Measurements from ENCODE around the gene GAR1.
"Not testable (repeated sequence)": the region's sequence is repeated elsewhere in the genome, so short reads cannot be mapped to it uniquely, and the experiment has no call there.

GAR1 gene

DNA sequence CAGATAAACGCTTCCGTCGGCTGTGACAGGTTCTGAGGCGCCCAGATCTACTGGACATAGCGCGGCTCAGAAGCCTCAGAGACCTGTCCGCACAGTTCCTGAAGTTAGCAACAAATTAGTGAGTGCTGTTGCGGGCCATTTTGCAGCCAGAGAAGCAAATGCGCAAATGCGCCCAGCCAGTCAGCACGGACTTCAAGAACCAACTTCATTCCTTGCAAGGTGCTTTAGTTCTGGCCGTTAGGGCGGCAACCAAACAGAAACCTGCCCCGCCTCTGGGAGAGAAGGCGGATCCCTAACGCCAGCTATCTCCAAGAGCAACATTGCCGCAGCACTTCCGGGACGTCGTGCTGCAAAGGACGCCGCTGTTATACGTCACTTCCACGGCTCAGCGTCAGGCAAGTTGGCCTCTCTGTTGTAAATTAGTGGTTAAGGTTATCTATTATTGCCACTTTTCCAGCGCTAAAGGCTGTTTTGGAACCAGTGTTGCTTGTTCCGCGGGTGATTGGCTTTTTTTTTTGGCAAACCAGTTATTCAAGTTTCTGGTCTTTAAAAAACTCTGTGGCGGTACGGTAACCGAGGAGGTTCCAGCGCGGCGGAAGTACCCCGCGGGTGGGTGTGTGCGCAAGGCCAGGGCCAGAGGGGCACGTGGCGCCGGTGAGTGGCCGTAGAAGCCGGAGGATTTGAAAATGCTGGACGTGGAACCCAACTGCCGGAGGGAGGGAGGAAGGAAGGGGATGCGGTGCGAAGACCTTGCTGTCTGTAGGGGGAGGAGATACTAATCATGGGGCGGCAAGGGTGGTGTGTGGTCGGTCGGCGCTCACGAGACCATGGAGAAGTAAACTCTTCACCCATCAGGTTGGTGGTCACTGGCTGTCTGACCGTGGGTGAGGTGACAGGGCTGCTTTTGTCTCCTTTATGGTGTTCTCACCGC lies at the start of gene GAR1:
Gene GAR1 (plus strand): TSS at position 612 of the 931 bp plus-strand sequence. CDS start 403 bp downstream, outside the sequence.
- peak; percentile 66 for DNase-seq

DNA sequence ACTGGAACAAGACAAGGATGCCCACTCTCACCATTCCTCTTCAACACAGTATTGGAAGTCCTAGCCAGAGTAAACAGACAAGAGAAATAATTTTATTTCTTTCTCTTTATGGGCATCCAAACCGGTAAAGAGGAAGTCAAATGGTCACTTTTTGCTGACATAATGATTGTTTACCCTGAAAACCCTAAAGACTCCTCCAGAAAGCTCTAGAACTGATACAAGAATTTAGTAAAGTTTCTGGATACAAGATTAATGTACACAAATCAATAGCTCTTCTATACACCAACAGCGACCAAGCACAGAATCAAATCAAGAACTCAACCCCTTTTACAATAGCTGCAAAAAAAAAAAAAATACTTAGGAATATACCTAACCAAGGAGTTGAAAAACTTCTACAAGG lies 33.5 kb upstream of the GAR1 start:
- DNase-seq: not testable (repeated sequence)

DNA sequence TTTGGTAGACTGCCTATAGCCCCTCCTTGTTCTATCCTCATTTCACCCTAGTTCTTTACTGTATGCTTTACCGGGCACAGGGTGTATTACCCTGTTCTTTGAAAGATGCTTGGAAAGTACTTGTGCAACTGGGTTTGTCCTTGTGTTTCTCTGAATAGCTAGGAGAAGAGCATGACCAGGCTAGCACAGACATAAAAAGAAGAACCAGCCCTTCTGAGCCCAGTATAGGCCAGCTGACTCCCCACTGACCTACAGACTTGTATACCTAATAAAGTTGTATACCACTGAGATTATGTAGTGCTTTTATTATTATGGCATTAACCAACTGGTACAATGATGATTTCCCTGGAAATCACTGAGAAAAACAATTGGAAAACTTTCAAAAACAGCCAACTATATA lies 28.7 kb upstream of the GAR1 start:
- no peak for DNase-seq

DNA sequence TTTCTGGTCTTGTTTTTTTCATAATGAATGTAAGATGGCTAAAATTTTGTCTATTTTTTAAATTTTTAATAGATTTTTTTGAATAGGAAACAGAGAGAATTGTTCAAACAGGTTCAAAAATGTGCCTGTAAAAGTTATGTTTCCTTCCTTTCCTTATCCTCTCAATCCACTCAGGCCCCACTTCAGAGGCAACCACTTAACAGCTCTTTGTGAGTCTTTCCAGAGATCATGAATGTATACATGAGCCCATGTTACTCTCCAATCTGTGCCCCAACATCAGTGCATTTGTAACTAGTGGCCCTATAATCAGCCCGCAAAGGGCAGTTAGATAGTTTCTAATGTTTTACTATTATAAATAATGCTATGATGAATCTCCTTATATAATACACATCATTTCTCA lies 27.8 kb upstream of the GAR1 start:
- DNase-seq: no peak

DNA sequence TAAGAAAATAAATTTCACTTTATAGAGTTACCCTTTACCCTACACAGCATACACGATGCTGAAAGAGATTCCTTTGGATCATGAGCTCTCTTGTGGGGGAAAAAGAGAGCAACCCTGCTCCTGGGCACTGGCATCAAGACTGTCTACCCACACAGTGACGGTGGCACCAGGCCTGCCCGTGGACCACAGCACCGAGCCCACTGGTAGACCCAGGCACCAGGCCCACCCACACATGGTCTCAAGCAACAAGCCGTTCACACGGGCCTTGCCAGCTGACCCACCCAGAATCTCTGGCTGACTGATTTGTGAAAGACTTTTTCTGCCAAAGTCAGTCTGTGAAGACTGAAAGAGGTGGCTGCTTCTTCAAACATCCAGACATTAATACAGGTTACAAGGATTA lies 20.5 kb upstream of the GAR1 start:
- DNase-seq: no peak

DNA sequence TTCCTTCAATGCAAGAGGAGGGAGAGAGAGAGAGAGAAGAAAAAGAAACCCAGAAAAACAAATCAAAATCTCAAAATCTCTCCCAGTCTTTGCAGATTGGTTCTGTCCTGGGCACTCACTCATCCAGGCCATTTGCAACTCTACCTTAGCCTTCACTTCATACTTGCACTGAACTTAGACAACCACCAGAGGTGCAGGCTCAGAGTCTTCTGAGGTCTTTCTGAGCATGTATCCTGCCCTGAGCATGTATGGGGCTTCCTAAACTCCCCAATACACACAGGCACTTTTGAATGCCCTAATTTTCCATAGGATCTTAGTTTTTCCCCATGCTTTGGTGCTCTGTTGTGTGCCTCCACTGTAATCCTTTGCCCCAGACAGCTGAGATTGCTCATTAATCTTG lies 16.7 kb upstream of the GAR1 start:
- DNase-seq: no peak

DNA sequence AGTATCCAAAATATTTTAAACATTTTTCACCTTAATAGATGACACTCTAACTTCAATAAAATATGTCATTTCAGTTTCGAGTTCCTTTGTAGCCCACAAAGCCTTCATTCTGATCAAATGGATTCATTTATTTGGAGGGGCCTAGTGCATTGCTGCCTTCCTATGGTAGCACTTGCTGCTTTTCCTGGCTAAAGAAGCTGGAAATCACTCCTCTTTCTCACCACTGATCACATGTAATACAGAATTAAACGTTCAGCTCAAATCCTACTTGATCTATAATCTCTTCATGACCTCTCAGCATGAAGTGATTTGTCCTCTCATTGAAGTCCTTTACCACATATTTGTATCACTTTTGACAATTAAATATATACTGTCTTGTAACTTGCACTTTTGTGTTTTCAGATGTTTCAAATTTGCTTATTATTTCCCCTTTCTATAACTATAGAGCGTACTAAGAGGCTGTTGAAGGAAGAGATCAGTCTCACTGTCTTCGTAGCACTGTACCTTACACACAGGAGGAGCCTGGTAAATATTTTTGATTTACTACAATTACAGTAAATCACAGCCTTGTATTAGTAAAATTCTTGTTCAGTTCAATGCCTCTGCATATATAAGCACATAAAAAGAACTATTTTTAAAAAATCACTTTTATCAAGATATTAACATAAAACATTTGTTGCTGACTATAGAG lies 14.3 kb upstream of the GAR1 start:
- no peak for DNase-seq

DNA sequence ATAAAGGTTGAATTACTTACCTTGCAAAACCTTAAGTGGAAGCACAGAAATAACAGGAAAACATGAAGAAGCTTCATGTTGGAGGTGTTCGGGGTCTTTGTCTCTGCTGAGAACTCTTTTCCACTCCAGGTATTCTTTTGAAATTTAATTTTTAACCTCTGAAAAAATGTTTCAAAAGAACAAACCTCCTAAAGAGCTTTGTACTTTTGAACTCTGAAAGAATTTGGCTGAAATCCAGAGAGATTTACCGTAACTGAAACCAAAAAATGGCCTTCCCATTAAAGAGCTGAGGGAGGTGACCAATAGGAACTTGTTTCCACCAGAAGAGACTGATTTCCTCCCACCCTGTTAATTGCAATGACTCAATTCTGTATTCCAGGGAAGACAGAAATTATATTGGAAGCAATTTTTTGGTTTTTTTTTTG lies 13.7 kb upstream of the GAR1 start, which contains the start of gene CFI:
Gene CFI (minus strand): TSS at position 105 of the 425 bp plus-strand sequence. CDS start 28 bp downstream, at position 77.
- DNase-seq: no peak

DNA sequence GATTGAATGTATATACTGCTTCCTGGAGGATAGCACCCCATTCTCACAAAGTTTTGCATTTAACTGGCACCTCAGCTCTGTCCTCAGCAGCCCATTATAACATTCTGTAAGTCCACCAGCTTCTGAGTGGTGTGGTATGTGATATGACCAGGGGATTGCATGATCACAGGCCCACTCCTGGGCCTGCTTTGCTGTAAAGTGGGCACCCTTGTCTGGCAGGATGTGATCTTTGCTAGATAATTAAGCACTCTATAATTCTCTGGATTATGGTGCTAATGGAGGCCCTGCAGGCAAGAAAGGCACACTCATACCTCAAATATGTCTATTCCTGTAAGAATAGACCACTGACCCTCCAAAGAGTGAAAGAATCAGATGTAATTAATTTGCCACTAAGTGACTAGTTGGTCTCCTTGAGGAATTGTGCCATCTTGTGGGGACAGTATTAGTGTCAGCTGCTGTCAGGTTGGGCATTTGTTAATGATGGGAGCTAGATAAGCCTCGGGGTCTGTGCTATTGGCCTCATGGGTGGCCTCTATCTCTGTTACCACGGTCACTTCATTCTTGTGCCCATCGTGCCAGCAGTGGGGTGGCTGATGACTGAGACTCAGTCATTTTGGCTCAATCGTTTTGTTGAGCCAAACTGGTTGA lies 11.5 kb upstream of the GAR1 start:
- no peak for DNase-seq

DNA sequence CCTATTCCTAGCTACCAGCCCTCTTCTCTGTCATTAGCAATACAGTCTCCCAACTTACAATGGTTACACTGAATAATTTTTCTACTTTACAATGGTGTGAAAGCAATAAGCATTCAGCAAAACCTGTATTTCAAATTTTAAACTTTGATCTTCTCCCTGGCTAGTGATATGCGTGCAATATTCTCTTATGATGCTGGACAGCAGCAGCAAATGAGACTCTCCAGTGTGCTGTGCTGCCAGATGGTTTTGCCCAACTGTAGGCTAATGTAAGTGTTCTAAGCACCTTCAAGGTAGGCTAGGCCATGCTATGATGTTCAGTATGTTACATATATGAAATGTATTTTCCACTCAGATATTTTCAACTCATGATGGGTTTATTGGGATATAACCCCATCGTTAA lies 5.9 kb upstream of the GAR1 start:
- no peak for DNase-seq

DNA sequence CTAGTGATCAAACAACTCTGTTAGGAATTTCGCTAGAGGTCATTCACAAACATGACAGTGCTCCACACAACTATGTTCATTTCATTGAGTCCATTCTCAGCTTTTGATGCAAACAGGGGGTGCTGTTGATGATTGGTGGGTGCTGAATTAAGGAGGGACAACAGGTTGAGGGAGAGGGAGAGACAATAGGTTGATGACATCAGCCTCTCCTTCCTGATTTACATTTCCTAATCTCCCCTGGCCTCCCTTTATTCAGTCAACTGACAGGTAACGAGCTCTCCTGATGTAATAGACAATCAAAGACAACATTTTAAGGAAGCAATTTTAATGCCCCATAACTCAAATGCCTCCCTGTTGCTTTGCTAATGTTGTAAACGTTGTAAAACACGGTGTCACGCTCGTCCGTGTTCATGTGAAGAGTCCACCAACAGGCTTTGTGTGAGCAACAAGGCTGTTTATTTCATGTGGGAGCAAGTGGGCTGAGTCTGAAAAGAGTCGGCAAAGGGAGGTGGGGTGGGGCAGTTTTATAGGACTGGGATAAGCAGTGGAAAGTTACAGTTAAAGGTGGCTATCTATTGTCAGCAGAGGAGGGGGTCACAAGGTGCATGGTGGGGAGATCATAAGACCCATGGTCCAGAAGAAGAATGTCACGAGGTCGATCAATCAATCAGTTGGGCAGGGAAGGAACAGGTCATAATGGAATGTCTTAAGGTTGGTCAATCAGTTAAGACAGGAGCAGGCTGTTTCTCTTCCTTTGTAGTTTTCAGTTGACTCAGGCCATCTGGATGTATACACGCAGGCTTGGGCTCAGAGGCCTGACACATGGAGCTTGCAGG lies 4.8 kb upstream of the GAR1 start:
- DNase-seq: no peak

DNA sequence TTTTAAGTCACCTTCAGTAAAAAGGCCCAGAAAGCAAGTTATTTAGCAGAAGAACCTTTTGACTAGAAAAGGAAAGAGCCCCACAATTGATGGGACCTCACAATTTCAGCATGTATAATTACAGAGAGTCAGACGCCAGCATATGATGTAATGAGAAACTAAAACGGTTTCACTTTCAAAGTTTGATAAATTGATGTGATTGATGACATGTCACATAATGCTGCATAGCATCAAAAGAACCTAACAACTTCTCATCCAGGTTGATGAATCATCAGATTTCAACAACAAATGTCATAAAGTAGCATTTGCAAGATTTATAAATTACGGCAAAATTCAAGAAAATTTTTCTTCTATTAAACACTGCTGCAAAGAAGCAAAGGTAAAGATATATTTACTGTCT lies 3.9 kb upstream of the GAR1 start:
- no peak for DNase-seq

DNA sequence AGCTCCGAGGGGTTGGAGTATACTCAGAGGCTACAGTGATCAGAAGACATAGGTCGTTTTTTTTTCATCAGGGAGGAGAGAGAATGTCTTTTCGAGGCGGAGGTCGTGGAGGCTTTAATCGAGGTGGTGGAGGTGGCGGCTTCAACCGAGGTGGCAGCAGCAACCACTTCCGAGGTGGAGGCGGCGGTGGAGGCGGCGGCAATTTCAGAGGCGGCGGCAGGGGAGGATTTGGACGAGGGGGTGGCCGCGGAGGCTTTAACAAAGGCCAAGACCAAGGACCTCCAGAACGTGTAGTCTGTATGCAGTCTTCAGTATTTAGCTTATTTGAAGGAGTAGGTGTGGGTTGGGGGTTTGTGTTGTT lies 500 bp downstream of the GAR1 start:
- no peak for DNase-seq

DNA sequence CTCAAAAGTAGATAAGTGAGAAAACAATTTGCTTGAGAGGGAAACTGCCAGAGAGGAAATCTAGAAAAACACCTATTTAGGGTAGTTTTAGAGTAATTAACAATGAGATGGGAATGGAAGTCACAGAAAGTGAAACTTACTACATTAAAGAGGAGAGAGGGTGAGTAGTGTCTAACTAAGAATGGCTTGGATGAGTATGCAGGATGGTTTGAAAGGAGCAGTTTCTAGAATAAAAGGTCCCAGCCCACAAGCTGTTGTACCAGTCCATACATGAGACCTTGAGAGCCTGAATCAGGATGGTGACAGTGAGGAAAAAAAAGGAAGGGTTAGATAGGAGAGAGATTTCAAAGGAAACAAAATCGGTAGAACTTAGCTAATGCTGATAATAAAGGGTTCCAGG lies 1.3 kb downstream of the GAR1 start:
- DNase-seq: no peak

DNA sequence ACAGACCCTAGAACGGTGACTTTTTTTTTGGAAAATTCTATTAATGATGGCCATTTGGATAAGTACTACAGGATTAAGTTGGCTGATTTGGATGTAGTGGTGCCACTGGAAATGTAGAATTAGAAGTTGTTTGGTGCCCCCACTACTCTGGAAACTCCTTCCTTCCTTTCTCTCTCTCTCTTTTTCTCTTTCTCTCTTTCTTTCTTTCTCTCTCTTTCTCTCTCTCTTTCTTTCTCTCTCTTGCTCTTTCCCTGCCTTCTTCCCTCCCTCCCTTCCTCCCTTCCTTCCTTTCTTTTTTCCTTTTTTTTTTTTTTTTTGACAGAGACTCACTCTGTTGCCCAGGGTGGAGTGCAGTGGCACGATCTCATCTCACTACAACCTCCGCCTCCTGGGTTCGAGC lies 2.7 kb downstream of the GAR1 start:
- no peak for DNase-seq

DNA sequence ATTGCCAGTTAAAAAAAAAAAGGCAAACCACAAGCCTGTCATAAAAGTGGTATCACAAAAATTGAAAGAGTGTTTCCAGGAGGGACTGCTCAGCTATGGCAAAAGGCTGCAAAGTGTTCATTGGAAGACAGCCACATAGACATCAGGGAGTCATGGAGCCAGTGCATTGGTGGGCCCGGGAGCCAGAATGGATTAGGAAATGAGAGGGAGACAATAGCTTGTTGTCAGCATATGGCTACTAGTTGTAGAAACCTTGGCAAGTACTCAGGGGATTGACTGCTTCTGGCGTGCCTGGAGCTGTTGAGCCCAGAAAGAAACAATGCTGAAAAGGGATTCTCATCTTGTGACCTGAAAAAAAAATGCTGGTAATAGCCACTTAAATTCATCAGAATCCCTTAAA lies 5.0 kb downstream of the GAR1 start:
- no peak for DNase-seq

DNA sequence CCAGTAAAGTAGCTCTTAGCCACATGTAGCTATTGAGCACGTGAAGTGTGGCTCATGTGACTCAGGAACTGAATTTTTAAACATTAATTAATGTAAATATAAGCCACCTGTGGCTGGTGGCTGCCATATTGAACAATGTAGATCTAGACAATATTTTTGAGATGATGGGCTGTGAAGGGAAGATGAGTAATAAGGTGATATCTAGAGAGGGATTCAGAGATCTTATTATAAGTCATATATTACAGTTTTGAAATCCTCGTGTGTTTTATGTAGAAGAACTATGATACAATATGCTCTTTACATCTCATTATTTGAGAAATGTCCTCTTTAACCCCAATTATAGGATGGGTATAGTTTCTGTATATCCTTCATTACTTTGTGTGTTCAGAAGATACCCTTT lies 5.6 kb downstream of the GAR1 start:
- no peak for DNase-seq

DNA sequence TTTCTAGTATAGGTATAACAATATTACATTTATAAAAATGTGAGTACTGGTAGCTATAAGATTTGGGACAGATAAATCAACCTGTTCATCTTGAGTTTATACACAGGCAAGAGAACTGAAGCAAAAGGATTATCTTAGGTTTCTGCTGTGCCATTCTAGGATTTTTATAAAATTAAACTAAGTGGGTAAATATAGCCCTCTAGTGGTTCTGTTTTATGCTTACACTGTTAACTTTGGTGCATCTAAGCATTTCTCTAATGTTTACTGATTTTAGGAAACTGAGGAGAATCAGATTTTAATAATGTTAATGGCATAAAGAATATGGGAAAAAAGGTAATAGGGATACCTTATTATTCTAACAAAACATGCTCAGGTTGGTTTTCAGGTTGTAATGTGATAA lies 11.2 kb downstream of the GAR1 start:
- no peak for DNase-seq

DNA sequence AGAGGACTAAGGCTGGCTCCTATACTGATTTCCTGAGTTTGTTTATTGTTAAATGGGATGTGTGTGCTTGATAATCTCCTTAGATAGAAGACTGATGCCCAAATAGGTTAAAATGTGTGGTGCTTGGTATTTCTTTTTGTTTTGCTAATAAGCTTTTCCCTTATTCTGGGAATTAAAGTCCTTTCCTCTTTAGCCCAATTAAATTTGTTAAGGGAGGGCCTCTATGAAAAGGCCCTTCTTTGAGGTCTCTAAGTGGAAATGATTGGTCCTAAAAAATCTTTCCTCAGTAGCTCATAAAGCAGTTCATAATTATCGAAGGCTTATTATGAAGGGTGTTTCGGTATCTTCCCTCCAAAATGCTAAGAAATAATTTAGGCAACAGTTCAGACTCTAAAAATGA lies 12.1 kb downstream of the GAR1 start, which contains the start of gene RRH:
Gene RRH (plus strand): TSS at position 301 of the 400 bp plus-strand sequence. CDS start 56 bp downstream, at position 357.
- no peak for DNase-seq

DNA sequence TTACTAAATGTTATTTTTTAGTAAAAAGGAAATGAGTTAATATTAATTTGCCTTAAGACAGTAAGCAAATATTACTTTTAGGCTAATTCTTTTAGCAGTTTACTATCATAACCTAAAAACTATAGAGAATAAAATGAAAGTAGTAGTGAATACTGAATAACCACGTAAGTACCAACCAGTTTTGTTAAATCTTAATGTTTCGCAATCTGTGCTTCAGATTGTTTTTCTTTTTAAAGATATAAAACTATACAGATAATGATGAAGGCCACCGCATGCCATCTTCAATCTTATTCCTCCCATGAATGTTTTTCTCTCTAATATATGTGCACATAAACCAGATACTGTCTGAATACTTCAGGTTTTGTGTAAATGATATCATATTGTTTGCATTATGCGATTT lies 18.2 kb downstream of the GAR1 start:
- DNase-seq: no peak

DNA sequence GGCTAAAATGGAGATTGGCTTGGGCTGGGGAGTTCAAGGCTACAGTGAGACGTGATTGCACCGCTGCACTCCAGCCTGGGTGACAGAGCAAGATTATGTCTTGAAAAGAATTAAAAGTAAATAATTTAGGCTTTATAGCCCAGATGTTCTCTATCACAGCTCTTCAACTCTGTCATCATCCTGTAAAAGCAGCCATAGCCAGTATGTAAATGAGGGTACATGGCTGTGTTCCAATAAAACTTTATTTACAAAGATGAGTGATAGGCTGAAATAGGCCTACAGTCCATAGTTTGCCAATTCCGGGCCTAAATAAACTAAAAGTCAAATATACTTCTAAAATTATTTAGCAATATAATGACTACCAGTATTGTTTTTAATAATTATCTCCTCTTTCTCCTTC lies 21.4 kb downstream of the GAR1 start:
- DNase-seq: no peak

DNA sequence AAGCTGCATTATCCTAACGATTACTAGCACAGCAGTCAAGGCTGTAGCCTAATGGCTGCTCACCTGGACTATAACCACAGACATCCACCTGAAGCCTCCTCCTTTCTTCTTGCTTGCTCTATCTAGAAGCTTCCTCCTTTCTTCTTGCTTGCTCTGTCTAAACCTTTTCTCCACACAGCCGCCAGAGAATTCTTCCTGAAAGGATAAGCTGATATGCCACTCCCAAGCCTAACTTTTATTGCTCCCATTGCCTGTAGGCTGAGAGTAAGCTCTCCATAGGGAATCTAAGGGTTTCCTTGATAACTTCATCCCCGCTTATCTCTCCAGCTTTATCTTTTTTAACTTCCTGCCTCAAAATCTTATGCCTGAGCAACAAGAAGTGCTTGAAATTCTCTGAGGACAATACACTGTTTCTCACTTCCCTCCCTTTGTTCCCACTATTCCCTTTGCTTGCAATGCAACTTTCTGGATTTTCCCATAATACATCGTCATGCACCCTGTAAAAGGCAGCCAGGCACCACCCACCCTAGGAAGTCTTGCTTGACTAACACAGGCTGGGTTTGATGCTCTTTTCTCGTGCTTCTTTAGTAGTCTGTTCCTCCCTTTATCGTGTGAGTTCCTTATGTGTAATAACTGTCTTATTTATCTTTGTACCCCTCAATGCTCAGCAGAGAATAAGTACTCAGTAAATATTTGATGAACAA lies 31.0 kb downstream of the GAR1 start:
- DNase-seq: no peak
